Measurements from ENCODE around the gene BRPF3.

Gene BRPF3

DNA sequence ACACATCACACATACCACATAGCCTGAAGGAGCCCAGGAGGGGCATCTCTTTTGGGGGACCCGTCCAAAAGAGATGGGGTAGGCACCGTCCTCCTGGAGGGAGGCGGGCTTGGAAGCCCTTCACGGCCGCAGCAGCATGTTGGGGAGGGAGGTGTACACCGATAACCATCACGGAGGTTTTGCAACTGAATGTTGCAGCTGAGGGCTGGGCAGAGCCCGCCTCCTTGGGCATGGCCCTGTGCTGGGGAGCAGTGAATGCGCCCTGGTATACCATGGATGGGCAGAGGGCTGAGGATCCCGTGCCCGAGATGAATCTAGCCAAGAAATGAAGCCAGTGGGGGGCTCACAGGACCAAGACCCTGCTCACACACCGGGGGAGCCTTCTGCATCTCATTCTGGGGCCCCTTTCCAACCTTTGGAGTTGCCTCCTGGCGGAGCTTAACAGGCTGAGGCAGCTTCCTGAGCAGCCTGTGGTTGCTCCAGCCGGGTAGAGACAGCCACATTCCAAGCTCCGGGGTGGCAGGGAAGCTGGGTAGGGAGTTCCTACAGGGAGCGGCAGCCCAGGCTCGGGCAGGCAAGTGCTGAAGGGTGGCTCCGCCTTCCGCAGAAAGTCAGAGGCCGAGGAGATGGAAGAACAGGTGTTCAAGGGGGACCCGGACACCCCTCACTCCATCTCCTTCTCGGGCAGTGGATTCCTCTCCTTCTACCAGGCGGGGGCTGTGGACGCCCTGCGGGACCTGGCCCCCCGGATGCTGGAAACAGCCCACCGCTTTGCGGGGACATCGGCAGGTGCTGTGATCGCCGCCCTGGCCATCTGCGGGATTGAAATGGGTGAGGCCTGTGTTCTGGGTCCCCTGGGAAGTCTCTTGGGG is 73.5 kb downstream of the BRPF3 start, which contains the start of gene PNPLA1:
PNPLA1 (plus strand) TSS at position 227 of the 872 bp plus-strand sequence; CDS start at position 627, 400 bp downstream.
- no peaks in the 10 kb centered on the region for H3K4me1 ChIP-seq (ENCODE audit: low read depth, poor library complexity, severe bottlenecking)
- H3K9ac ChIP-seq = no peak within 1 kb of the TSS
- H3K36me3 ChIP-seq (ENCODE audit: insufficient read depth) = no peaks in the 10 kb centered on the region
- H3K4me3 ChIP-seq (IDR thresholded peaks at IDR 0.05; ENCODE audit: insufficient read depth, low read depth, low read length) = no peak within 1 kb of the TSS
- no peak within 1 kb of the TSS for H3K4me2 ChIP-seq
- TF ChIP-seq, protein P1, sequence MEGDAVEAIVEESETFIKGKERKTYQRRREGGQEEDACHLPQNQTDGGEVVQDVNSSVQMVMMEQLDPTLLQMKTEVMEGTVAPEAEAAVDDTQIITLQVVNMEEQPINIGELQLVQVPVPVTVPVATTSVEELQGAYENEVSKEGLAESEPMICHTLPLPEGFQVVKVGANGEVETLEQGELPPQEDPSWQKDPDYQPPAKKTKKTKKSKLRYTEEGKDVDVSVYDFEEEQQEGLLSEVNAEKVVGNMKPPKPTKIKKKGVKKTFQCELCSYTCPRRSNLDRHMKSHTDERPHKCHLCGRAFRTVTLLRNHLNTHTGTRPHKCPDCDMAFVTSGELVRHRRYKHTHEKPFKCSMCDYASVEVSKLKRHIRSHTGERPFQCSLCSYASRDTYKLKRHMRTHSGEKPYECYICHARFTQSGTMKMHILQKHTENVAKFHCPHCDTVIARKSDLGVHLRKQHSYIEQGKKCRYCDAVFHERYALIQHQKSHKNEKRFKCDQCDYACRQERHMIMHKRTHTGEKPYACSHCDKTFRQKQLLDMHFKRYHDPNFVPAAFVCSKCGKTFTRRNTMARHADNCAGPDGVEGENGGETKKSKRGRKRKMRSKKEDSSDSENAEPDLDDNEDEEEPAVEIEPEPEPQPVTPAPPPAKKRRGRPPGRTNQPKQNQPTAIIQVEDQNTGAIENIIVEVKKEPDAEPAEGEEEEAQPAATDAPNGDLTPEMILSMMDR (conservative IDR thresholded peaks at IDR 0.05; ENCODE audit: low read depth, low read length) = no peak
- no peaks in the 10 kb centered on the region for H3K27me3 ChIP-seq (ENCODE audit: insufficient read depth, low read depth)
- no peaks in the 10 kb centered on the region for H3K79me2 ChIP-seq (ENCODE audit: insufficient read depth, low read depth)
- no peak within 1 kb of the TSS for H3K27ac ChIP-seq
- H2AFZ ChIP-seq (ENCODE audit: low read depth) = no peak within 1 kb of the TSS
- H4K20me1 ChIP-seq (ENCODE audit: insufficient read depth) = no peaks in the 10 kb centered on the region

DNA sequence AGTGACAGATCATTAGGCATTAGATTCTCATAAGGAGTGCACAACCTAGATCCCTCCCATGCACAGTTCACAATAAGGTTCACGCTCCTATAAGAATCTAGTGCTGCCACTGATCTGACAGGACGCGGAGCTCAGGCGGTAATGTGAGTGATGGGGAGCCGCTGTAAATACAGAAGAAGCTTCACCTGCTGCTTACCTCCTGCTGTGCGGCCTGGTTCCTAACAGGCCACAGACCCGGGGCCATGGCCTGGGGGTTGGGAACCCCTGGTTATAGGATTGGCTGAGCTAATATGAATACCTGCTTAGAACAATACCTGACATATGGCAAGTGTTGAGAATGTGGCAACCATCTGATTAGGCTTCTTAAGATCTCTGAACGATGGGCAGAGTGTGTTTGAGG is 75.7 kb downstream of the BRPF3 start:
- Histone ChIP-seq H3K9ac (no peak overlapping the region), H3K4me3 (IDR thresholded peaks at IDR 0.05; ENCODE audit: insufficient read depth, low read depth, low read length) (no peak overlapping the region), H3K36me3 (ENCODE audit: insufficient read depth) (no peaks in the 10 kb centered on the region), H3K4me2 (no peak overlapping the region), H3K79me2 (ENCODE audit: insufficient read depth, low read depth) (no peaks in the 10 kb centered on the region), H3K27me3 (ENCODE audit: insufficient read depth, low read depth) (no peaks in the 10 kb centered on the region), H3K27ac (no peak overlapping the region), H4K20me1 (ENCODE audit: insufficient read depth) (no peaks in the 10 kb centered on the region), H2AFZ (ENCODE audit: low read depth) (no peak overlapping the region), H3K4me1 (ENCODE audit: low read depth, poor library complexity, severe bottlenecking) (no peaks in the 10 kb centered on the region)
- TF ChIP-seq, protein P1 (conservative IDR thresholded peaks at IDR 0.05; ENCODE audit: low read depth, low read length) = no peak

DNA sequence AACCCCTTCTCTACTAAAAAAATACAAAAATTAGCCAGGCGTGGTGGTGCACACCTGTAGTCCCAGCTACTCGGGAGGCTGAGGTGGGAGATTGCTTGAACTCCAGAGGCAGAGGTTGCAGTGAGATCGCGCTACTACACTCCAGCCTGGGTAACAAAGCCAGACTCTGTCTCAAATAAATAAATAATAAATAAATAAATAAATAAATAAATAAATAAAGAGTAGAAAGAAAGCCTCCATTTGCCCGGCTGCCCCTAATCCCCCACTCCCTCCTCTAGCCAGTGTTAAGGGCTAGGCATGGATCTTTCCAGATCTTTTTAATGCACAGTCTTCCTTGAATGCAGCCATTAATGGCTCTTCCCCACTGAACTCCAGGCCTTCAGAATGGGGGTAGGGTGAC is 76.5 kb downstream of the BRPF3 start:
- no peaks in the 10 kb centered on the region for H3K27me3 ChIP-seq (ENCODE audit: insufficient read depth, low read depth)
- no peak overlapping the region for H3K27ac ChIP-seq
- H3K9ac ChIP-seq = no peak overlapping the region
- no peaks in the 10 kb centered on the region for H3K79me2 ChIP-seq (ENCODE audit: insufficient read depth, low read depth)
- no peak overlapping the region for H3K4me2 ChIP-seq
- no peaks in the 10 kb centered on the region for H3K36me3 ChIP-seq (ENCODE audit: insufficient read depth)
- H4K20me1 ChIP-seq (ENCODE audit: insufficient read depth) = no peaks in the 10 kb centered on the region
- H3K4me1 ChIP-seq (ENCODE audit: low read depth, poor library complexity, severe bottlenecking) = no peaks in the 10 kb centered on the region
- TF ChIP-seq, protein P1 (conservative IDR thresholded peaks at IDR 0.05; ENCODE audit: low read depth, low read length) = no peak
- H2AFZ ChIP-seq (ENCODE audit: low read depth) = no peak overlapping the region
- H3K4me3 ChIP-seq (IDR thresholded peaks at IDR 0.05; ENCODE audit: insufficient read depth, low read depth, low read length) = no peak overlapping the region

DNA sequence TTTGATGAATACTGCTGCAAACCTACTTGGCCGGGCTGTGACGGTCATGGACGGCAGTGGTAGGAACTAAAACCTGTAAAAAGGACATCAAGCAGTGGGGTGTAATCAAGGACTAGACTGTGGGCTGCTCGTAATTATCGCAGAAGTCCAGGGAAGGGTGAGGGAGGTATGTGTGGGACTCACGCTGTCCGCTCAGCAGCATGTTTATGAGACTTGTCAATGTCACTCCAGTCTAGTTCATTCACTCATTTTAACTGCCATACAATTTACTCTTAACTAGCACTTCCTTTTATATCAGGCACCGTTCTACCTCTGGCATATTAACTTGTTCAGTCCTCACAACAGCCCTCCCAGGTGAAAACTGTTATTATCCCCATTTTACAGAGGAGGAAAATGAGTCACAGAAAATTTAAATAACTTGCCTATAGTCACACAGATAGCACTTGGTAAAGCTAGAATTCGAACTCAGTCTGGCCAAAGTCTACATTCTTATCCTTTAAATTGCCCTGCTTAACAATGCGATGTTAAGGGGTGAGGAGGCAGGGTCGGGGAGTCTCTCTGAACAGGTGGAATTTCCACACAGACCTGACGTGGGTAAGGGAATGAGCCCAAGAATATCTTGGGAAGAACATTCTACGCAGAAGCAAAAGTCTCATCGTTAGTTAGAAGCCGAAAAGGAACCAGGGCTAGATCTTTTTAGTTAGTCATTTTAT is 77.4 kb downstream of the BRPF3 start:
- H2AFZ ChIP-seq (ENCODE audit: low read depth) = no peak overlapping the region
- H3K27ac ChIP-seq = no peak overlapping the region
- H3K79me2 ChIP-seq (ENCODE audit: insufficient read depth, low read depth) = no peaks in the 10 kb centered on the region
- TF ChIP-seq, protein P1 (conservative IDR thresholded peaks at IDR 0.05; ENCODE audit: low read depth, low read length) = no peak
- H4K20me1 ChIP-seq (ENCODE audit: insufficient read depth) = no peaks in the 10 kb centered on the region
- no peak overlapping the region for H3K4me3 ChIP-seq (IDR thresholded peaks at IDR 0.05; ENCODE audit: insufficient read depth, low read depth, low read length)
- H3K9ac ChIP-seq = no peak overlapping the region
- no peaks in the 10 kb centered on the region for H3K36me3 ChIP-seq (ENCODE audit: insufficient read depth)
- no peaks in the 10 kb centered on the region for H3K4me1 ChIP-seq (ENCODE audit: low read depth, poor library complexity, severe bottlenecking)
- H3K27me3 ChIP-seq (ENCODE audit: insufficient read depth, low read depth) = no peaks in the 10 kb centered on the region
- no peak overlapping the region for H3K4me2 ChIP-seq
